Measurements from ENCODE around the gene STXBP6.

GRCh38 chr14:25010471-25010870 is 39.5 kb downstream of the STXBP6 start:
- no peak for TF ChIP-seq CTCF (IDR thresholded peaks at IDR 0.05)
- TF ChIP-seq POLR2A (IDR thresholded peaks at IDR 0.05), result no peak
